HG02943 (cell line): ENCODE data around the gene SLC26A4.

ENCODE experiments used
- ATAC-seq: cut with Tn5 transposase; IDR thresholded peaks from one replicate; pipeline ENCODE4 v1.9.1; 2021; ENCODE audit warnings: mild to moderate bottlenecking, low read depth, moderate library complexity; ENCODE audit not compliant: unreplicated experiment

SLC26A4 gene

DNA sequence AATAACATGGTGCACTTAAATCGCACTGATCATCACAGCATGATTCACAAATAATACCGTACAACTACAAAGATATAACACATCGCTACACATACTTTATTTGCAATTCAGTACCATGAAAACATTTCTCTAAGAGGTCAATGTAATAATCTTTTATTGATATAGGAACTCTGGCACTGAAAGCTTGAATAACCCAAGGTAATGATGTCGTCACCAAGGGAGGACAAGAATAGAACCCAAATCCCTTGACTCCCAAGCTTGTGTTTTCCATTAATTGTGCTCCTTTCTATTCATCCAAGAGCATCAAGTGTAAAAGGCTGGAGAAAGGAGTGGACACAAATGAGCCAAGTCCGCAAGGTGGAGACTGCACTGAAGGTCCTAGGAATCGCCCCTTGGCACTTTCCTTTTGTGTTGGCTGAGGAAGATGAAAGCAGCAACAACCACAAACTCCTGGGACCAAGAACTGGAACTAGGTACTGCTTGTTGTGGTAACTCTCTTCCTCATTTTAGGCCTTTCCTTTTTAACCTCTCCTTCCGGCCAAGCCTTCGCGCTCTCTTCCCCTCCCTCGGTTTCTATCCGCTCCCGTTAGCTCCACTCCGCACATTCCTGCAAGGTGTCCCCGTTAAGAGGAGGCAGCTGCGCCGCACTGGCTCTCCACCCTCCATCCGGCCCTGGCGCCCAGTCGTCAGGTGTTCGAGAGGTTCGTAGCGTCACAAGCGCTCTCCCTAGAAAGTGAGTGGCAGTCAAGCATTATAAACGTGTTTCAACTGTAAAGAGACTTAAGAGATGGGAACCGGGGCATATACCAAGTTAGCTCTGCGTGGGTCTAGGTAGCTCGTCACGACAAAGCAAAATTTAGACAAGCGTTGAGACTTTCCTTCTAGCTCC is 82.3 kb downstream of the SLC26A4 start:
- ATAC-seq = peak; percentile 37

GRCh38 chr7:107743567-107744344 is 83.1 kb downstream of the SLC26A4 start, which contains the start of gene CBLL1:
CBLL1 (plus strand) TSS chr7:107744142; CDS start chr7:107744164, 22 bp downstream.
- ATAC-seq = peak; percentile 91

DNA sequence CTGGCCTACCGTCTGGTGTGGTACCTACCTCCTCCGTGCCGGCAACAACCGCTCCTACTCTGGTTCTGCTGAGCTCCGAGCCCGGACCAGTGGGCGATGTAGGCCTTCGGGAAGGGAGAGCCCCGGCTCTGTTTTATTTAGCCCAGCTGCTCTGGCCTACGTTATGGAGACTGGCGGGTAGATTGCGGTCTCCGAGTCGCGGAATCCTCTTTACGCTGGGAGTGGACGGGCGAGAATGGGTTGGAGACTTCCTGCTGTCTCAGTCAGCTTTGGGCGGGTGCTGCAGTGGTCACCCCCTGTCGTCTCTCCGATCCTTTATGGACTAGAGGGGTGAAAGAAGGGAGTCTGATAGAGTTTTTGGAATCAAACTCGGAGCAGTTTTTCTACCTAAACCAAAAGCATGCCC is 83.7 kb downstream of the SLC26A4 start:
- ATAC-seq = peak; percentile 37

DNA sequence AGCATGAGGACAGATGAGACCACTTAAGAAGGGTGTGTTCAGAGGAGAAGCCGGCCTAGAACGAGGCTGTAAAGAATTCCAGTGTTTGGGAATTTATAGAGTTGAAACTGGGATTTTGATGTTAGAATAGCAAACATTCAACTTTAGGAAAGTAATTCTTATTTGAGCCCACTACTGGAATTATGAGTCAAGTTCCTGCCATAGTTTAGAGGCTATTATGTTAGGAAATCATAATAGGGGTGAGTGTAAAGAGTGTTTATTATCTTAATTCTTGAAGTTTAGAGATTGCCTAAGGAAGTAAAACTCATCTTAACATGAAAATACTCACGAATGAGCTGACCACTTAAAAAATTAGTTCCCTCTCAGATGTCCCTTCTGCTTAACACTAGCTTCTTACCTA is 85.4 kb downstream of the SLC26A4 start:
- ATAC-seq = no peak

GRCh38 chr7:107751113-107751512 is 90.5 kb downstream of the SLC26A4 start:
- ATAC-seq = no peak

- no peak for ATAC-seq
Measured at GRCh38 chr7:107754642-107755041, 94.0 kb downstream of the SLC26A4 start.

DNA sequence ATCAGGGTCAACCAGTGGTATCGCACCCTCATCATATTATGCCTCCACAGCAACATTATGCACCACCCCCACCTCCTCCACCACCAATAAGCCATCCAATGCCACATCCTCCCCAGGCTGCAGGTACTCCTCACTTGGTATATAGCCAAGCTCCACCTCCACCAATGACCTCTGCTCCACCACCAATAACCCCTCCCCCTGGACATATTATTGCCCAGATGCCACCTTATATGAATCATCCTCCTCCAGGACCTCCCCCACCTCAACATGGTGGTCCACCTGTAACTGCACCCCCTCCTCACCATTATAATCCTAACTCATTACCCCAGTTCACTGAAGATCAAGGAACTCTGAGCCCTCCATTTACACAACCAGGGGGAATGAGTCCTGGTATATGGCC is 98.0 kb downstream of the SLC26A4 start:
- no peak for ATAC-seq

- ATAC-seq = no peak
Measured at GRCh38 chr7:107767391-107767790, 106.8 kb downstream of the SLC26A4 start.
